ENCODE results near the gene ZDHHC1. TPM values are rescaled to one million over a fixed set of nuclear protein-coding genes. Genes with fewer than 3 reads are reported as not detected.

ZDHHC1 gene
- polyA plus RNA-seq, 1 donor from 2014 or later, result 0.33 TPM

DNA sequence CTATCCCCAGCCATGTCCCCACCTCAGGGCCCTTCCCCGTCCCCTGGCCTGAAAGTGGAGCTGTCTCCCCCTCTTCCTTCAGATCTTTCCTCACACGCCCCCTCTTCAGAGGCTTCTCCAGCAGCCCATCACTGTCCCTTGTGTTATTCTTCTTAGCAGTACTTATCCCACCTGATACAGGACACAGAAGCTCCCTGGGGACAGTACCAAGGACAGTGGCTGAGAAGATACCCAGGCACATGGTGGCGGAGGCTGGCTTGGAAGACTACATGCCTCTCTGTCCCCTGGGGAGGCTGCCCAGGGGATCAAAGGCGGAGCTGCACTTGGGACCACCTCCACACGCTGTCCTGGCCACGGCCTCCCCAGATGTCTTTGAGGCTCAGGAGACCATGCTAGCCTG is 38.6 kb upstream of the ZDHHC1 start:
- H3K9me3 Mint-ChIP-seq, result no peaks in the 10 kb centered on the region
- H3K4me1 Mint-ChIP-seq, result peaks cover 0 to 18% (median 8%) of the 10 kb centered on the region in 3 donors
- no peaks in the 10 kb centered on the region for H3K27me3 Mint-ChIP-seq
- peaks cover 5% of the 10 kb centered on the region for H3K36me3 Mint-ChIP-seq
- H3K4me3 Mint-ChIP-seq, result no peak overlapping the region
- H3K27ac Mint-ChIP-seq, result no peak overlapping the region

GRCh38 chr16:67454104-67454503 is 37.8 kb upstream of the ZDHHC1 start:
- Mint-ChIP-seq H3K4me1 (peaks cover 0 to 18% (median 8%) of the 10 kb centered on the region in 3 donors), H3K27ac (no peak overlapping the region), H3K4me3 (no peak overlapping the region), H3K36me3 (peaks cover 8% of the 10 kb centered on the region), H3K27me3 (no peaks in the 10 kb centered on the region), H3K9me3 (no peaks in the 10 kb centered on the region)

- Mint-ChIP-seq H3K4me1 (peaks cover 0 to 15% (median 8%) of the 10 kb centered on the region in 3 donors), H3K4me3 (no peak overlapping the region), H3K36me3 (peaks cover 7% of the 10 kb centered on the region), H3K27ac (no peak overlapping the region), H3K27me3 (no peaks in the 10 kb centered on the region), H3K9me3 (no peaks in the 10 kb centered on the region)
Observed at GRCh38 chr16:67451704-67452435, 35.6 kb upstream of the ZDHHC1 start.

DNA sequence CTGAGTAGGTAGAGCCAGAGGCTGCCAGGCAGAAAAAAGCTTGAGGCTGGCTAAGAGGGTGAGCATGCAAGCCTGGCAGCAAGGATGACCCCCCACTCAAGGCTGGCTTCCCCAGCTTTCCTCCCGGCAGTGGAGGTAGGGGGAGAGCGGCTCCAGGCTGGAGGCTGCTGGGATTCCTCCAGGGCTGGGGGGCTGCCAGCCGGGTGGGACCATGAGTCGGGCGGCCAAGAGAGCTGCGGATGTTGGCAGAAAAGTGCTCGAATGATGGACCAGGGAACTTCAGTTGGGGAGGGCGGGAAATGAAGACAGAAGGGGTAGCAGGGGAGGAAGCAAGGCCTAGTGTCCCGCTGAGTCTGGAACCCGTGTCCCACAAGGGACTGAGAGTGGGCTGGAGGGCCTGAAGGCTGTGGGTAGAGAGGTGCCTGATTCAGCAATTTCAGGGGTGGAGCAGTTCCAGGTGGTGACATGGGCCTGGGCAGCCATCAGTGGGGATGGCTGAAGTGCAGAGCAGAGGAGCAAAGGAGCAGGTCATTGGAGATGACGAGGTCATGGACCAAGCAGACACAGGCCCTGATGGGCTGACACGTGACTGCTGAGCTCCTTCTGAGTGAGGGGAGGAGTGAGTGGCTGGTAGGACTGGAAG is 34.9 kb upstream of the ZDHHC1 start:
- H3K27me3 Mint-ChIP-seq, result no peaks in the 10 kb centered on the region
- no peaks in the 10 kb centered on the region for H3K9me3 Mint-ChIP-seq
- H3K27ac Mint-ChIP-seq, result peak overlapping the region in 1 of 3 donors; percentile 63
- peak overlapping the region in 1 of 4 donors; percentile 70 for H3K4me3 Mint-ChIP-seq
- H3K4me1 Mint-ChIP-seq, result peaks cover 0 to 11% (median 6%) of the 10 kb centered on the region in 3 donors
- H3K36me3 Mint-ChIP-seq, result peaks cover 6% of the 10 kb centered on the region

GRCh38 chr16:67449739-67450138 is 33.5 kb upstream of the ZDHHC1 start:
- Mint-ChIP-seq H3K4me3 (no peak overlapping the region), H3K36me3 (peaks cover 6% of the 10 kb centered on the region), H3K4me1 (peaks cover 0 to 9% (median 4%) of the 10 kb centered on the region in 3 donors), H3K9me3 (no peaks in the 10 kb centered on the region), H3K27ac (no peak overlapping the region), H3K27me3 (no peaks in the 10 kb centered on the region)

DNA sequence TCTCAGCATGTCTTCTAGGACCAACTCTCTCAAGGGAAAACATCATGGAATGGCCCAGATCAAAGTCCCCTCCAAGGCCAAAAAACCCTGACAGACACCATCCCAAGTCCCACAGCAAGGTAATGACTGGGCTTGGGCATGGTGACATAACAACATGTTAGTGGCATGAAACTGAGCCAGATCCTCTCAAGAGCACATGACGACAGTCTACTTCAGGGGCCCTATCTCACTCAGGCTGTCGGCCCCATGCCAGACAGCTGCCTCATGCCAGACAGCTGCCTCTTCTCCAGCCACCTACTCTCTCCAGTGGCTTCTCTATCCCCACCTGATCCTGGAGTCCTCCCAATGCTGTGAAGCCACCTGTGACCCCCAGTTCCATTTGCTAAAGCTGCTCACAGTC is 33.1 kb upstream of the ZDHHC1 start:
- H3K36me3 Mint-ChIP-seq, result peaks cover 6% of the 10 kb centered on the region

GRCh38 chr16:67448580-67448979 is 32.3 kb upstream of the ZDHHC1 start:
- H3K9me3 Mint-ChIP-seq, result no peaks in the 10 kb centered on the region
- no peaks in the 10 kb centered on the region for H3K27me3 Mint-ChIP-seq
- no peak overlapping the region for H3K4me3 Mint-ChIP-seq
- no peak overlapping the region for H3K27ac Mint-ChIP-seq
- peaks cover 6% of the 10 kb centered on the region for H3K36me3 Mint-ChIP-seq
- H3K4me1 Mint-ChIP-seq, result peaks cover 0 to 6% (median 1%) of the 10 kb centered on the region in 3 donors

More for the DNA sequence above, 33.1 kb upstream of the ZDHHC1 start:
- Mint-ChIP-seq H3K27me3 (no peaks in the 10 kb centered on the region), H3K27ac (no peak overlapping the region), H3K9me3 (no peaks in the 10 kb centered on the region), H3K4me1 (peaks cover 0 to 9% (median 3%) of the 10 kb centered on the region in 3 donors), H3K4me3 (no peak overlapping the region)

DNA sequence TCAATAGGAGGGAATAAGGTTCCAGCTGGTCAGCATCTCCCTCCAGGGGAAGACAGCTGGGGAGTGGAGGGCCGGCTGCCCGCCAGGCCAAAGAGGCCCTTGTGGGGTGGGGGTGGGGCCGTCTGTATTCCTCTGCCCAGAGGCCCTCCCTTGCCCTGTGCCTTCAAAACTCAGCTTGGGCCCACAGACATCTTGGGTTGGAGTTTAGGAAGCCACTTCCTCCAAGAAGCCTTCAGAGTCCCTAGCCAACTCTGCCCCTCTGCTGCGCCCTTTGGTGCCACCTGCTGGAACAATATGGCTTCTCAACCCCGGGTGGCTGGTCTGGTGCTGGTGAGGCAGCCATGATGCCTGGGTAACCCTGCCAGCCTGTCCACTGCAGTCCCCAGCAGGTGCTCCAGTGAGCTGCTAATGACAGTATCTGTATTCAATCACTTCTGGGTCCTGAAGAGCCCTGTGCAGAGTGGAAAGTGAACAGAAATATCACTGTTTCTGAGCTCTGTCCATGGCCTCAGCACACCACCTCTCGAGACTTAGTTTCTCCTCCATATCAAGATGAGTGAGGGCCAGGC is 31.3 kb upstream of the ZDHHC1 start:
- Mint-ChIP-seq H3K36me3 (peaks cover 6% of the 10 kb centered on the region), H3K27ac (peak overlapping the region in 1 of 3 donors; percentile 64), H3K4me1 (peaks cover 0 to 2% (median 0%) of the 10 kb centered on the region in 3 donors), H3K9me3 (no peaks in the 10 kb centered on the region), H3K27me3 (no peaks in the 10 kb centered on the region), H3K4me3 (no peak overlapping the region)

DNA sequence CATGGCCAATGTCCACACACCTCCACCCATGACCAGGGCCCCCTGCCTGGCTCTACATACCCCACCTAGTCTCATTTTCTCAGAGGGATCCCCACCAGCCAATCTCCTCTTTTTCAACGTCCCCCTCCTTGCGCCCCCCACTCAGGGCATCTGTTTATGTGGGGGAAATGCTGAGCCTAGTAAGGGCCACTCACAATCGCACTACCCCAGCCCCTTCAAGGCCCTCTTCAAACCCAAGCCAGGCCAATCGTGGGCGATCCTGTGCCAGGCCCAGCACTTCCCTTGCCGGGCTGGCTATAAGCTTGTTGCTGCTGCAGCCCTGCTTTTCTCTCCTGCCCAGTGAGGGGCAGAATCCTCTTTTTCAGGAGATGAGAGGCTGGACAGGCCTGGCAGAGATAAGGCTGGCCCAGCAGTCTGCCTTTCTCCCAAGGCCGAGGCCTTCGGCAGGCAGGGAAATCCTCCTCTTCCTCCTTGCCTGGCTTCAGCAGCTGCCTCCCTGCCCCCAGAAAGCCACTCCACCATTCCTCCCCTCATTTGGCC is 30.8 kb upstream of the ZDHHC1 start:
- Mint-ChIP-seq H3K4me3 (no peak overlapping the region), H3K27ac (no peak overlapping the region), H3K9me3 (no peaks in the 10 kb centered on the region), H3K4me1 (peaks cover 0 to 2% (median 0%) of the 10 kb centered on the region in 3 donors), H3K27me3 (no peaks in the 10 kb centered on the region), H3K36me3 (peaks cover 6% of the 10 kb centered on the region)

- Mint-ChIP-seq H3K27me3 (no peaks in the 10 kb centered on the region), H3K4me3 (no peak overlapping the region), H3K9me3 (no peaks in the 10 kb centered on the region), H3K36me3 (peaks cover 4% of the 10 kb centered on the region), H3K4me1 (peaks cover 0 to 2% (median 0%) of the 10 kb centered on the region in 3 donors), H3K27ac (peak overlapping the region in 1 of 3 donors; percentile 39)
Observed at GRCh38 chr16:67445913-67446907, 29.9 kb upstream of the ZDHHC1 start.

- Mint-ChIP-seq H3K27me3 (no peaks in the 10 kb centered on the region), H3K9me3 (no peaks in the 10 kb centered on the region), H3K4me1 (peaks cover 0 to 2% (median 0%) of the 10 kb centered on the region in 3 donors), H3K27ac (peak overlapping the region in 2 of 3 donors; percentile 12 to 39), H3K4me3 (no peak overlapping the region), H3K36me3 (peaks cover 3% of the 10 kb centered on the region)
Observed at GRCh38 chr16:67445441-67445912, 29.2 kb upstream of the ZDHHC1 start.

DNA sequence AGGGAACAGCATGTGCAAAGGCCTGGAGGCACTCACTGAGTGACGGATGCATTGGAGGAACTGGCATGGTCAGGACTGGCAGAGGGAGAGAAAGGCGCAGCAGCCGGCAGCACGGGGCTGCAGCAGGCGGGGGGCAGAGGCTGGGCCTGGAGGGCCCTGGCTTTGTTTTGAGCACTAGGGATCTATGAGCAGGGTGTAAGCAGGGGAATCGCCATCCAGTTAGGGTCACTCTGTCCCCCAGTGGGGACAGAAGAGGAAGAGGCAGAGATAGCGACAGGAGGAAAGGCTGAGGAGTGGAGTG is 28.8 kb upstream of the ZDHHC1 start:
- H3K27ac Mint-ChIP-seq, result peak overlapping the region in 1 of 3 donors; percentile 12

GRCh38 chr16:67444259-67445125 is 28.2 kb upstream of the ZDHHC1 start:
- Mint-ChIP-seq H3K36me3 (peaks cover 3% of the 10 kb centered on the region), H3K4me1 (no peaks in the 10 kb centered on the region), H3K9me3 (no peaks in the 10 kb centered on the region), H3K27ac (no peak overlapping the region), H3K27me3 (no peaks in the 10 kb centered on the region), H3K4me3 (no peak overlapping the region)

More for the DNA sequence above, 28.8 kb upstream of the ZDHHC1 start:
- Mint-ChIP-seq H3K36me3 (peaks cover 3% of the 10 kb centered on the region), H3K4me3 (no peak overlapping the region), H3K9me3 (no peaks in the 10 kb centered on the region), H3K4me1 (no peaks in the 10 kb centered on the region), H3K27me3 (no peaks in the 10 kb centered on the region)
